Fibroblast of the conjunctiva (primary cell): Measurements from ENCODE around the gene TRAPPC2L.

Experiments
- DNase-seq: peaks from one replicate; pipeline ENCODE4 v3.0.0-alpha.2; 2010; ENCODE audit warnings: low read depth

The TRAPPC2L gene

GRCh38 chr16:88856828-88857727 is at the start of gene TRAPPC2L, which contains the start of gene GALNS:
TSS of gene TRAPPC2L (plus strand) at chr16:88857127. CDS start at chr16:88857151, 24 bp downstream.
TSS of gene GALNS (minus strand) at chr16:88856947. CDS start at chr16:88856877, 70 bp downstream.
- DNase-seq: peak; percentile 93

GRCh38 chr16:88807142-88807625 is 49.7 kb upstream of the TRAPPC2L start:
- DNase-seq: no peak

GRCh38 chr16:88807626-88808453 is 49.1 kb upstream of the TRAPPC2L start:
- DNase-seq: no peak

GRCh38 chr16:88809068-88809675 is 47.8 kb upstream of the TRAPPC2L start:
- DNase-seq: no peak

GRCh38 chr16:88809676-88810165 is 47.2 kb upstream of the TRAPPC2L start:
- DNase-seq: no peak

GRCh38 chr16:88810166-88810911 is 46.6 kb upstream of the TRAPPC2L start:
- DNase-seq: no peak

GRCh38 chr16:88810912-88811768 is 45.8 kb upstream of the TRAPPC2L start:
- peak; percentile 62 for DNase-seq

GRCh38 chr16:88811769-88812512 is 45.0 kb upstream of the TRAPPC2L start, which contains the start of gene APRT:
TSS of gene APRT (minus strand) at chr16:88811928. CDS start at chr16:88811899, 29 bp downstream.
- DNase-seq: peak; percentile 92

- DNase-seq: no peak
Observed at GRCh38 chr16:88812513-88813268, 44.2 kb upstream of the TRAPPC2L start.

- no peak for DNase-seq
Observed at GRCh38 chr16:88813269-88814143, 43.4 kb upstream of the TRAPPC2L start.

GRCh38 chr16:88814144-88814502 is 42.8 kb upstream of the TRAPPC2L start:
- no peak for DNase-seq

GRCh38 chr16:88815227-88815626 is 41.7 kb upstream of the TRAPPC2L start:
- no peak for DNase-seq

- no peak for DNase-seq
Observed at GRCh38 chr16:88815901-88816589, 40.9 kb upstream of the TRAPPC2L start.

- no peak for DNase-seq
Observed at GRCh38 chr16:88816736-88817535, 40.0 kb upstream of the TRAPPC2L start.

- DNase-seq: no peak
Observed at GRCh38 chr16:88817785-88818574, 38.9 kb upstream of the TRAPPC2L start.

- no peak for DNase-seq
Observed at GRCh38 chr16:88818575-88818874, 38.4 kb upstream of the TRAPPC2L start.
